ENCODE results near the gene BPHL.
"Not testable (repeated sequence)": the region's sequence is repeated elsewhere in the genome, so short reads cannot be mapped to it uniquely, and the experiment has no call there.

BPHL gene

GRCh38 chr6:3183066-3183465, 64.6 kb downstream of the BPHL start:
- DNase-seq, result no peak

GRCh38 chr6:3186974-3187382, 68.5 kb downstream of the BPHL start:
- no peak for DNase-seq

GRCh38 chr6:3188262-3188661, 69.8 kb downstream of the BPHL start:
- no peak for DNase-seq

- not testable (repeated sequence) for DNase-seq
These were observed 70.7 kb downstream of the BPHL start for GRCh38 chr6:3189192-3189591.

GRCh38 chr6:3190056-3190455, 71.5 kb downstream of the BPHL start:
- DNase-seq, result no peak

- no peak for DNase-seq
These were observed 72.3 kb downstream of the BPHL start for GRCh38 chr6:3190779-3191178.

GRCh38 chr6:3193102-3193849, 74.8 kb downstream of the BPHL start:
- no peak for DNase-seq

GRCh38 chr6:3194535-3195419, 76.3 kb downstream of the BPHL start:
- DNase-seq, result no peak

GRCh38 chr6:3195420-3195694, 76.8 kb downstream of the BPHL start:
- DNase-seq, result no peak

GRCh38 chr6:3195695-3196497, 77.4 kb downstream of the BPHL start:
- DNase-seq, result no peak

GRCh38 chr6:3196770-3197169, 78.3 kb downstream of the BPHL start:
- no peak for DNase-seq

- not testable (repeated sequence) for DNase-seq
These were observed 79.2 kb downstream of the BPHL start for GRCh38 chr6:3197734-3198133.

GRCh38 chr6:3199382-3199781, 80.9 kb downstream of the BPHL start:
- no peak for DNase-seq

GRCh38 chr6:3200682-3201081, 82.2 kb downstream of the BPHL start:
- DNase-seq, result no peak

GRCh38 chr6:3201388-3201787, 82.9 kb downstream of the BPHL start:
- DNase-seq, result no peak

Data from T-helper 9 cell (primary cell).